ENCODE data around the gene SYNE1. TPM values are rescaled to one million over a fixed set of nuclear protein-coding genes. Genes with fewer than 3 reads are reported as not detected.

The SYNE1 gene
- total RNA-seq, 1 experiment from 2014 or later: 2.5 TPM

DNA sequence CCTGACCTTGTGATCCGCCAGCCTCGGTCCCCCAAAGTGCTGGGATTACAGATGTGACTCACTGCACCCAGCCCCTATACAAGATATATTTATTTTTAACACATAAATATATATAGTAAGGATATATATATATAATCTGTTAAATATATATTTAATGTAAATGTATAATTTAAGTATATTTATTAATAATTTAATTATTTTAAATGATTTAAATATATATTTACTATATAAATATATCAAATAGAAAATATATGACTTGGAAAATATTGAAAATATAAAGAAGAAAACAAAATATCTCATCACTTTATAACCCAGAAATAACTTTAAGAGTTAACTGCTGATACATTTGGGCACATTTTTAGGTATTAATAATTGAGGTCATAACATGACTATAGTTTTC is 324.7 kb downstream of the SYNE1 start:
- H3K36me3 ChIP-seq (replicated peaks; ENCODE audit: control insufficient read depth, insufficient read depth, low read length): no peaks in the 10 kb centered on the region
- no peak for DNase-seq
- no peak overlapping the region for H3K4me3 ChIP-seq (ENCODE audit: insufficient read depth, low read depth, low read length)
- H3K27me3 ChIP-seq (ENCODE audit: control insufficient read depth, insufficient read depth, low read length): no peaks in the 10 kb centered on the region

- Histone ChIP-seq H3K27me3 (ENCODE audit: control insufficient read depth, insufficient read depth, low read length) (no peaks in the 10 kb centered on the region), H3K4me3 (ENCODE audit: insufficient read depth, low read depth, low read length) (no peak overlapping the region), H3K36me3 (replicated peaks; ENCODE audit: control insufficient read depth, insufficient read depth, low read length) (no peaks in the 10 kb centered on the region)
- no peak for DNase-seq
Observed at GRCh38 chr6:152310371-152310954, 326.7 kb downstream of the SYNE1 start.

DNA sequence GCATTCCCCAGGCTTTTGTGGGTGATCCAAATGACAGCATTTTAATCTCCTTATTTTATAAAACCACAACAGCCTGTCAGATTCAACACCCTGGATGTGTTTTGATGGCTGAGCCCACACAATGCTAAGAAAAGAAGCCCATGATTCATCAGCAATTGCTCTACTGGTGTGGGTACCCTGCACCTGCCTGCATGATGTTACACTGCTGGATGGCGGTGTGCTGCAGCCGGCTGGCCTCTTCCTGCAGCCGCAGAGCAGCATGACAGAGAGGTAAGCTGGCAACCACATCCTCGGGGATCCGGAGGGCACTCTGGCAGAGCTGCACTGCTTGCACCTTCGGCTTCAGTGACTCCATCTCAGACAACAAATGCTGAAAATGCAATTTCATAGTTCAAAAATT is 327.5 kb downstream of the SYNE1 start:
- Histone ChIP-seq H3K27me3 (ENCODE audit: control insufficient read depth, insufficient read depth, low read length) (no peaks in the 10 kb centered on the region), H3K4me3 (ENCODE audit: insufficient read depth, low read depth, low read length) (no peak overlapping the region), H3K36me3 (replicated peaks; ENCODE audit: control insufficient read depth, insufficient read depth, low read length) (no peaks in the 10 kb centered on the region)
- peak; percentile 22 for DNase-seq

GRCh38 chr6:152309006-152309405 is 328.2 kb downstream of the SYNE1 start:
- Histone ChIP-seq H3K4me3 (ENCODE audit: insufficient read depth, low read depth, low read length) (no peak overlapping the region), H3K36me3 (replicated peaks; ENCODE audit: control insufficient read depth, insufficient read depth, low read length) (no peaks in the 10 kb centered on the region), H3K27me3 (ENCODE audit: control insufficient read depth, insufficient read depth, low read length) (no peaks in the 10 kb centered on the region)
- no peak for DNase-seq

DNA sequence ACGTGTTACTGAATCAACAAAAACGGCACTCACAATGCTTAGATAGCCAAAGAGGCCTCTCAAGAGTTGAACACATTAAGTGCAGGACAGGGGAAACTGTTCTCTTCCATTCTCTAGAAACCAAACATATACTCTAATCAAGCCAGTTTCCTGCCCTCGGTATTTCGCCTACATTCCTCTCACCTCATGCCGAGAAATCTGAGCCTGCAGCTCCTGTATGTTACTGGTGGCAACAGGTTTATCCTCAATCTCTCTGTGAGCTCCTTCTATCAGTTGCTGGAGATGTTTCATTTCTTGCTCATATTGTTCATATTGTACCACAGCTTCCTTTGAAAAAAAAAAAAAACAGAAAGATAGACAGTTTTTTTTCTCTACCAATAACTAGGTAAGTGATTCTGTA is 328.9 kb downstream of the SYNE1 start:
- H3K4me3 ChIP-seq (ENCODE audit: insufficient read depth, low read depth, low read length): no peak overlapping the region
- H3K27me3 ChIP-seq (ENCODE audit: control insufficient read depth, insufficient read depth, low read length): no peaks in the 10 kb centered on the region
- H3K36me3 ChIP-seq (replicated peaks; ENCODE audit: control insufficient read depth, insufficient read depth, low read length): no peaks in the 10 kb centered on the region
- DNase-seq: no peak

DNA sequence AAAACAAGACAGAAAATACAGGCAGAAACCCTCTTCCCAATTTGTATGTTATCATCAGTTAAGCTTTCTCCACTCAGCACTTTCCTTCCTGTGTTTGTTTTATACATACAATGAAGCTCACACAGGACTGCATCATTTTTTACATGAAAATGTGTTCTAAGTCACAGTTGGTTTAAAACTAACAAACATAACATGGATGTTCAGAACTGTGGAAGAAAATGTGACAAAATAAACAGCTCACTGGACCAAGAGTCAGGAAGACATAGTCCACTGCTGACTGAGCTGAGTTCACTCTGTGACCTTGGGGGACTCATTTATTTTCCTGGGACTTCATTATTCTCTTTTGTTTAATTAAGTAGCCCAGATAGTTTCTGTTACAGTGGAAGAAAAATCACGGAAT is 331.5 kb downstream of the SYNE1 start:
- H3K27me3 ChIP-seq (ENCODE audit: control insufficient read depth, insufficient read depth, low read length): no peaks in the 10 kb centered on the region
- no peaks in the 10 kb centered on the region for H3K36me3 ChIP-seq (replicated peaks; ENCODE audit: control insufficient read depth, insufficient read depth, low read length)
- DNase-seq: no peak

DNA sequence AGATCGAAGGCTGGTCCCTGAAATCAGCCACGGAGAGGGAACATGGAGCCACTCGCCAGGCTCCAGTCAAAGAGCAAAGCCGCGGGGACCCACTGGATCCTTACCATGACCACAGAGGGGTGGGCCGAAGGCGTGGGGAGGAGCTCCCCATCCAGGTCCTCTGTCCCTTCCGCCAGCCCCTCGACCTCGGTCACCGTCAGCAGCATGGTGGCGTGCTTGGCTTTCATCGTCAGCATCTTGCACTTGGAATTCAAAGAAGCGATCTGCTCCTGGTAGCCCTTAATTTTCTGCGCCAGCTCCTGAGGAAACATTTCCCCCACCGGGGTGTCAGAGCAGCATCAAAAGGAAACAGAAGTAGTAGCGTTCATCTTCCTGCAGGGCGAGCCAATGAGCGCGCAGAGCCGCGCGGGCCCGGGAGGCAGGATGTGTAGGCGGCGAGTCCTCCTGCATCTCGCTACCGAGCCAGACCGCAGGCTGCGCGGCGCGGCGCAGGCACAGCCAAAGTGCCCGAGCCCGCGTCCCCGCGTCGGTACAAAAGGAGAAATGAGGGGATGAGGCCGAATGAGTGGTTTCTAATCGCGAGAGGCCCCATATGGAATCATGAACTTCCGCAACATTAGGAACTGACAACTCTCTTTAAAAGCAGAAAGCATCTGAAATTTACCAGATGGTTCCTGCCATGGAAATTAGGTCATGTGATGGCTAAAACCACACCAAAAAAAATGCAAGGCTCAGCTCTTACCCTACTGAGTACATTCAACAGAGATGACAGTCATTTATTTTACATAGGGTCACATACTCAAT is 335.2 kb downstream of the SYNE1 start:
- DNase-seq: peak; percentile 83
- H3K27me3 ChIP-seq (ENCODE audit: control insufficient read depth, insufficient read depth, low read length): no peaks in the 10 kb centered on the region

More for the DNA sequence above, 331.5 kb downstream of the SYNE1 start:
- H3K4me3 ChIP-seq (ENCODE audit: insufficient read depth, low read depth, low read length): no peak overlapping the region

GRCh38 chr6:152301021-152301764 is 336.0 kb downstream of the SYNE1 start:
- Histone ChIP-seq H3K27me3 (ENCODE audit: control insufficient read depth, insufficient read depth, low read length) (no peaks in the 10 kb centered on the region), H3K36me3 (replicated peaks; ENCODE audit: control insufficient read depth, insufficient read depth, low read length) (no peaks in the 10 kb centered on the region), H3K4me3 (ENCODE audit: insufficient read depth, low read depth, low read length) (peak overlapping the region; percentile 63)
- no peak for DNase-seq

More for the DNA sequence above, 335.2 kb downstream of the SYNE1 start:
- Histone ChIP-seq H3K36me3 (replicated peaks; ENCODE audit: control insufficient read depth, insufficient read depth, low read length) (no peaks in the 10 kb centered on the region), H3K4me3 (ENCODE audit: insufficient read depth, low read depth, low read length) (peak overlapping the region; percentile 63)

GRCh38 chr6:152300517-152300916 is 336.6 kb downstream of the SYNE1 start:
- no peak for DNase-seq
- no peak overlapping the region for H3K4me3 ChIP-seq (ENCODE audit: insufficient read depth, low read depth, low read length)
- H3K27me3 ChIP-seq (ENCODE audit: control insufficient read depth, insufficient read depth, low read length): no peaks in the 10 kb centered on the region
- no peaks in the 10 kb centered on the region for H3K36me3 ChIP-seq (replicated peaks; ENCODE audit: control insufficient read depth, insufficient read depth, low read length)

DNA sequence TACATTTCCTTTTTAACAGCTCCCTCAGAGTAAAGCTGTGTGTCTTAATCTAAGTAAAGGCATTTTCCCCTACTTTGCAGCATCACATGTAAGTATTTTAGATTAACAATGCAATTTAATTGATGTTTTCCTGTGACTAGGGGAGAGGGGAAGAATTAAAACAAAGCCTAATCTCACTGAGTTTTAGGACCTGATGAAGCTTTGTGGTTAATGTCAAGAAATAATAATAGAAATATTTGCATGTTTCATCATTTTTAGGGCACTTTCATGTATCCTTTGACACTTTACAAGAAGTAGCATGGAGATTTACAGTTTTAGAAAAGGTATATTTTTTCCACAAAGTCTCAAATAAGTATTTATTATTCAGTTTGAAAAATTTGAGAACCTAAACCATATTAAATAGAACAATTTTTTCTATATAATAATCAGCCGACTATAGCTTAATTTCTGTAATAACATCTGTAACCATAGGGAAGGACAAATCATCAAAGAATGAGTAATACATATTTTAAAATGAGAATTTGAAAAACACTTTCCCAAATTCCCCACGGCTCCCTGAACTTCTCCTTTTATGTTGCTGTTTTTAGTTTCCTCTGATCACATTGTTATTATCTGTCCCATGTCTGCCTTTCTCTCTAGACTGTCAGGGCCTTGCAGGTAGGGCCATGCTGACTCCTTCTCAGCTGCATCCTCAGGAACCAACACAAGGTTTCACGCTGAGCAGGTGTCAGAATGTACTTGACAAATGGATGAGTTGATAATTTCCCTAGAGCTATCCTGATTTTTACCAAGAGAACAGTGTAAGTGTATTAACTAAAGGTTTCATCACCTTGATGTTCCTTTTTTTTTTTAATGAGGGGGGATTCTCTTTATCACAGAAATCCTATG is 338.1 kb downstream of the SYNE1 start:
- DNase-seq: no peak
- Histone ChIP-seq H3K27me3 (ENCODE audit: control insufficient read depth, insufficient read depth, low read length) (no peaks in the 10 kb centered on the region), H3K4me3 (ENCODE audit: insufficient read depth, low read depth, low read length) (no peak overlapping the region), H3K36me3 (replicated peaks; ENCODE audit: control insufficient read depth, insufficient read depth, low read length) (no peaks in the 10 kb centered on the region)

DNA sequence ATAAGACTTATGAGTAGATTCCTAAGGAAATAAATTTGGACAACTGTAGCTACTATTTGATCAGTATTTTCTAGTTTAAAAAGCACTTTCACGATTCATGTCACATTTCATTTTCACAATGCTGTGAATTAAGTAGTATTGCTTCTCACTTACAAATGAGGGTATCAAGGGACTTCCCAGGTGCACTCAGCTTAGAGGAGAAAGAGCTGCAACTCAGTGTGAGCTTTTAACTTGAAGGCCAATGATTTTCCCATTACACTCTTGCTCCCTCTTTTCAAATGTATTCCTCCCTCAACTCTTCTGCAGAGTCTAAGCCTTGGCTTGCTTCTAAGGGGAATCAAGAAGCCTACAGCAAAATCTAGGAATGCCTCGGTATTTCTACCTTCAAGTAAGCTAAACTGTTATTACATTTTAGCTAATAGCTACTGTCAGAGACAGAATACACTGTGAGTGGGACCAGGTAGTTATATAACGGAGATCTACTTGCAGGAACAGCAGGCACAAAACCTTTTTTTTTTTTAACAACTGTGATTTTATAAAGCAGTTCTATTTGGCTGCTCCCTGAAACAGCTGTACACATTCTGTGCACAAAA is 339.0 kb downstream of the SYNE1 start:
- H3K27me3 ChIP-seq (ENCODE audit: control insufficient read depth, insufficient read depth, low read length): no peaks in the 10 kb centered on the region
- H3K36me3 ChIP-seq (replicated peaks; ENCODE audit: control insufficient read depth, insufficient read depth, low read length): no peaks in the 10 kb centered on the region
- no peak for DNase-seq
- H3K4me3 ChIP-seq (ENCODE audit: insufficient read depth, low read depth, low read length): no peak overlapping the region

GRCh38 chr6:152296648-152297376 is 340.4 kb downstream of the SYNE1 start:
- no peak for DNase-seq
- no peaks in the 10 kb centered on the region for H3K27me3 ChIP-seq (ENCODE audit: control insufficient read depth, insufficient read depth, low read length)
- no peaks in the 10 kb centered on the region for H3K36me3 ChIP-seq (replicated peaks; ENCODE audit: control insufficient read depth, insufficient read depth, low read length)
- no peak overlapping the region for H3K4me3 ChIP-seq (ENCODE audit: insufficient read depth, low read depth, low read length)

GRCh38 chr6:152295920-152296319 is 341.2 kb downstream of the SYNE1 start:
- Histone ChIP-seq H3K27me3 (ENCODE audit: control insufficient read depth, insufficient read depth, low read length) (no peaks in the 10 kb centered on the region), H3K36me3 (replicated peaks; ENCODE audit: control insufficient read depth, insufficient read depth, low read length) (no peaks in the 10 kb centered on the region), H3K4me3 (ENCODE audit: insufficient read depth, low read depth, low read length) (no peak overlapping the region)
- no peak for DNase-seq
